Endometrial microvascular endothelial cells (primary cell): Measurements from ENCODE around the gene TAF12. TPM values are rescaled to one million over a fixed set of nuclear protein-coding genes. Genes with fewer than 3 reads are reported as not detected.
"Not testable (repeated sequence)": the region's sequence is repeated elsewhere in the genome, so short reads cannot be mapped to it uniquely, and the experiment has no call there.

Experiments
- in situ Hi-C: cut with HindIII; loops from 2 replicates; pipeline ENCODE4 v1.10.0; 2017; ENCODE audit warnings: low sequenced_read_pairs, low pct_unique_long_range_greater_than_20kb; ENCODE audit errors: inconsistent ontology term
- total RNA-seq: library from RNA; depleted of rRNA; stranded (reverse); fragments of >200 nt; gene quantifications from one replicate; pipeline ENCODE4 v1.2.3, GENCODE V29; 2015; ENCODE audit errors: inconsistent ontology term

Gene TAF12
- total RNA-seq, 1 donor from 2014 or later = 27.8 TPM

GRCh38 chr1:28592321-28593071, 50.4 kb downstream of the TAF12 start:
- in situ Hi-C loops = no loop called here

DNA sequence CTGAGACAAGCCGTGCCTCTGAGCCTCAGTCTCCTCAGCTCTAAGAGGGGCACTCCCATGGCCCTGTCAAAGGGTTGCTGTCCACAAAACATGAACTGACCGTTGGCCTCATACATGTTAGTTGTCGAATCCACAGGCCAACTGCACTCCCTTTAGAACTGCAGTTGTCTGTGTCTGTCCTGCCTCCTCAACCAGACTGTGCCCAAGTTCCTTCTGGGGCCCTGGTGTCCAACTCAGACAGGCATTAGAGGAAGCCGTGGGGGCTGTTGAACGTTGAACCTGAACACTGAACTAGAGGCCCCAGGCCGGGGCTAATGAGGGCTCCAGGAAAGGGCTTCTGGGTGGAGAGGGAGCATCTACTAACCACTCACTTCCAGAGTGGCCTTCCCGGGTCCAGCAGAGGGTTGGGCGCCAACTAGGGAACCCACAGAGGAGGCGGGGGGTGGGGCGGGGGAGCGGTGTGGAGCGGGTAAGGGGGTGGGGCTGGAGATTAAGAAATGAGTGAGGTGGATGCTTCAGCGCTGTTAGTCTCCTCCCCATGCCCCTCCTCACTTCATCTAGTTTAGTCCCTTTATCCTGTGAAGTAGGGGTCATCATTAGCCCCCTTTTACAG, 51.1 kb downstream of the TAF12 start, which contains the start of gene RAB42:
RAB42 (plus strand) TSS at position 558 of the 613 bp plus-strand sequence. CDS start 247 bp downstream, outside the sequence.
- in situ Hi-C loops = no loop called here

DNA sequence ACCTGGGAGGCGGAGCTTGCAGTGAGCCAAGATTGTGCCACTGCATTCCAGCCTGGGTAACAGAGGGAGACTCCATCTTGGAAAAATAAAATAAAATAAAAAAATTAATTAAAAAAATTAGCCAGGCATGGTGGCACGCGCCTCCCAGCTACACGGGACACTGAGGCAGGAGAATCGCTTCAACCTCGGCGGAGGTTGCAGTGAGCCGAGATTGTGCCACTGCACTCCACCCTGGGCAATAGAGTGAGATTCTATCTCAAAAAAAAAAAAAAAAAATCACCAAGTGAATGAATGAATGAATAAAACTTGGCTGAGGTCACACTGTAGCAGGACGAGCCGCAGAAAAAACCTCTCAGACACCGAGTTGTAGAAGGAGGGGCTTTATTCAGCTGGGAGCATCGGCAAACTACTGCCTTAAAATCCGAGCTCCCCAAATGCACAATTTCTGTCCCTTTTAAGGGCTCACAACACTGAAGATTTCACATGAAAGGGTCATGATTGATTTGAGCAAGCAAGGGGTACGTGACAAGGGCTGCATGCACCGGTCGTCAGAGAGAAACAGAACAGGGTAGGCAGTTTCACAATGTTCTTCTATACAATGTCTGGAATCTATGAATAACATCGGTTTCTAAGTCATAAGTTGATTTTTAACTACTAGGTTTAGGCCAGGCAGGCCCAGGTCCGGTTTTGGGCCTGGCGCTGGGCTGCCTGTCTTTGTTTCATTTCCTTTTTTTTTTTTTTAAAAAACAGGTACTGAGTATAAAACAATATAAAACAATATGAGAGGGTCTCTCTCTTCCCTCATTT, 56.1 kb downstream of the TAF12 start:
- in situ Hi-C loops = not testable (repeated sequence)

DNA sequence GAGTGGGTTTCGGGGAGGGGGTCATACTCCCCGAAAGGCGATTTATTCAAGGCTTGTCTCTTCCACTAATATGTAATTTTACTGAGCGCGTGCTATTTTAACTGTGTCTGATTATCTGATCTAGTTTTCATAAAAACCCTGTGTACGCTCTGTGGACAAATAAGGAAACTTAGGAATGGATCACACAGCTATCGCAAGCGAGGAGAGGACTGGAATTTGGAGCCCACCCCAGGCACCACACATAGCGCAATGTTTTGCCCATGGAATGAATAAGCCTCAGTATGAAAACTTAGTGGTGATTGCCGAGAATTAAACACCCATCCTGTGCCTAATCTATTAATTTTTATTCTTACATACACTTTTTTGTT, 60.6 kb downstream of the TAF12 start:
- in situ Hi-C loops = no loop called here

DNA sequence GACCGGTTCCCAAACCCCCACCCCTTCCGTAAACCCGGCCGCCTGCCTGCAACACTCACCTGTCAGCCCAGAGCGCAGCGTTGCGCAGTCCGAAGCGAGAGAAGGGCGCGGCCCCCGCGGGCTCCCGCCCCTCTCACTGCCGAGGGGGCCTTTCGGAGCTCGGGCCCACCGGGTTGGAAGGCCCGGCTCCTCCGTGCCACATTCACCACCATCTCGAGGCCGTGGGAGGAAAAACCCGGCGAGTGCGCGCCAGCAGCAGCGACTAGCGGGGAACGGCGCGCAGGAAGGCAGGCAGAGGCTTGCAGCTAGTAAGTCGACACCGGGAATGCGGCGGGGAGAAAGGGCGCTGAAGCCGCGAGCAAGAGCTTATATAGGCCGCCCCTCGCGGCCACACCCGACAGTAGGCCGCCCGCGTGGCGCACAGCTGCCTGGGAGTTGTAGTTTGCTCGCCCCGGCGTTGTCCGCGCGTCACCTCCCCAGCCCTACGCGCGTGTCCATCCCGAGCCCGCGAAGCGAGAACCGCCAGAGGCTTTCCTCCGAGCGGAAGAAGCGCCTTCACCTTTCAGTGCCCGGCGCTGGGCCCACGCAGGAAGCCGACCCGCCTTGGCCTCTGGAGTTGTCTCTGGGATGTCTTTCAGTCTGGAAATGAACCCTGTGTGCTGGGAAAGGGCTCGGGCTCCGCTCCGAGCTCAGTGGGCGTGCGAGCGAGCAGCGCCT, 61.2 kb downstream of the TAF12 start:
- in situ Hi-C loops = no loop called here

DNA sequence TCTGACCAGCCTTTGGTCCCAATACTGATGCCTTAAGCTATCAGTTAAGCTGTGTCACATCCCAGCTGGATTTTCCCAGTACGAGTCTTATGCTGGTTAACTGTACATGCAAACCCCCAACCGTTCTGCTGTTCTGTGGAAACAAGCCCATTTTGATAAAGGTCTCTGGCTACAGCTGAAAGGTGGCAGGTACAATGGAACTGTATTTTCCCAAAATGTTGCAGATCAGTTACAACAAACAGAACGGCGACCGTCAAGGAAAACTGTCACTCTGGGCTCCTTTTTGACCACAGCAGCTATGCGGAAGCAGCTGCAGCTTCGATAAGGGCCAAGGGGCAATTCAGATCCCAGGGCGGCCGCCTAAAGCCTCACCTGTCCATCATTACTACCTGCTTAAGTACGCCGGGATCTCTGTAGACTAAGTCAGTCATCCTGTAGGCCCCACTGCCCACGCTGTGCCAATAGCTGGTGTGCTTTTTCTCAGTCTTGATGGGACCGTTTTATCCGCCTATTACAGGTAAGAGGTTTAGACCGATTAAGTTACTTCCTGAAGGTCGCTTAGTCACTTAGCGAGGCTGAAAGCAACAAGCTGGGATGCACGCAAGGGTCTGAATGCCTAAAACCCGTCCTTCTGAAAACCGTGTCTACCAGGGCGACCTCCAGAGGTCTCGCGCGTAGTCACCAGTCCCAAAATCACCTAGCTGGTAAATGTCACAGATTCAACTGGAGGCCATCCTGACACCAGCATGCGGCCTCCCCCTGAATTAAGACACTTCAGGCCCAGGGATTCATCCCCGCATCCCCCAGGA, 61.9 kb downstream of the TAF12 start:
- in situ Hi-C loops = no loop called here

DNA sequence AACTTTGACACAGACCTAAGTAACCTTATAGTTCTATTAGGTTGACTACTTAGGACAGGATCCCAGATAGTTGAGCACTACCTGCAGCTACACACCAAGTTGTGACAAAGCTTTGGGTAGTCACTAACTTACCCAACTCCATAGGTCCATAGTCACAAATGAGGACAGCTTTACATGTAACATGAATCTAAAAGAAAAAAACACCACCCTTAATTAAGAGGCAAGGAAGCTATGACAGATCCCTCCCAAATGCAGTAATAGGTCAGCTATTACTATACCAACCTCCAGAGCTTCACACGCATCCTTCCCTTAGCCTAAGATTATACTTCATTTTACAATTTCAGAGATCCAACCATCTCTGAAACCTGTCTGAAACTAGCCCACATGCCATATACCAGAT, 63.5 kb downstream of the TAF12 start:
- in situ Hi-C loops = no loop called here

- in situ Hi-C loops = no loop called here
Measured at GRCh38 chr1:28578696-28579218, 64.1 kb downstream of the TAF12 start.

GRCh38 chr1:28577738-28578536, 64.9 kb downstream of the TAF12 start:
- in situ Hi-C loops = no loop called here

DNA sequence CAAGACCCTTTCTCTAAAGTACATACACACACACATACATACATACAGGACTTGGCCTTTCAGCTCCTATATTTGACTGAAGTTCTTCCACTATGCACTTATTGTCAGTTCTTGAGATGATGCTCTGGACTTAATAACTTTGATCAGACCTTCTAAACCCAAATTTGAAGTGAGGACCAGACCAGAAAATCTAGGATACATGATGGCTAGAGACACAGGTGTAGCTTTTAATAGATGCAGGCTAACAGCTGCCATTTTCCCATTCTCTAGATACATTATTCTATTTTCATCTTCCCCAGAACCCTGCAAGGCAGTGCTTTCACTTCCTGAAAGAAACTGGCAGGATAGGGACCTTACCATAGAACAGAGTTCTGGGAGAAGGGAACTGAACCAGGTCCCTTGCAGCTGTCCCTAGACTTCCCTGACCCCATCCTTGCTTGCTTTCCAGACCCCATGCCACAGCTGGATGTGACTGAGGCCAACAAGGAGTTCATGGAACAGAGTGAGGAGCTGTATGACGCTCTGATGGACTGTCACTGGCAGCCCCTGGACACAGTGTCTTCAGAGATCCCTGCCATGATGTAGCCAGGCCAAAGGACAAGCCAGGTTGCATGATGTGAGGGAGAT, 65.7 kb downstream of the TAF12 start:
- in situ Hi-C loops = no loop called here

GRCh38 chr1:28573564-28573963, 69.3 kb downstream of the TAF12 start:
- in situ Hi-C loops = no loop called here

DNA sequence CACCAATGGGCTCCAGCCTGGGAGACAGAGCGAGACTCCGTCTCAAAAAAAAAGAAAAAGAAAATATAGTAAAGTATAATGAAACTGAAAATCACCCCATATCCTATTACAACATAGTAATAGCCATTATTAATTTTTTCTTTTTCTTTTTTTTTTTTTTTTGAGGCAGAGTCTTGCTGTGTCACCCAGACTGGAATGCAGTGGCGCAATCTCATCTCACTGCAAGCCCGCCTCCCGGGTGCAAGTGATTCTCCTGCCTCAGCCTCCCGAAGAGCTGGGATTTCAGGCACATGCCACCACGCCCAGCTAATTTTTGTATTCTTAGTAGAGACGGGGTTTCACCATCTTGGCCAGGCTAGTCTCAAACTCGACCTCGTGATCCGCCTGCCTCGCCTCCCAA, 70.0 kb downstream of the TAF12 start:
- in situ Hi-C loops = not testable (repeated sequence)

DNA sequence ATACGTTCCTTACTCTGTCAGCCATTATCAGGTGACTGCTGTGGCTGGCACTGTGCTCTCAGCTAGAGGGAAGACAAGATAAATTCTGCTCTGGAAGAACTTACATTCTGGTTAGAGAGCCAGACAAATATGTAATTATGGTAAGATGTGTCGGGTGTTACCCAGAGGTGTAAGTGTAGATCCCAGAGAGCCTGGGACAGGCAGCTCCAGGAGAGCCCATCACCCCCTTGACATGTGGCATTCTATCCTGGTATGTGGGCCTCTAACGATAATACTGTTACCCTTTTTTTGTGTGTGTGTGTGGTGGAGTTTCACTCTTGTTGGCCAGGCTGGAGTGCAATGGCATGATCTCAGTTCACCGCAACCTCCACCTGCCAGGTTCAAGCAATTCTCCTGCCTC, 71.0 kb downstream of the TAF12 start:
- in situ Hi-C loops = no loop called here

GRCh38 chr1:28566931-28567330, 75.9 kb downstream of the TAF12 start:
- in situ Hi-C loops = no loop called here

DNA sequence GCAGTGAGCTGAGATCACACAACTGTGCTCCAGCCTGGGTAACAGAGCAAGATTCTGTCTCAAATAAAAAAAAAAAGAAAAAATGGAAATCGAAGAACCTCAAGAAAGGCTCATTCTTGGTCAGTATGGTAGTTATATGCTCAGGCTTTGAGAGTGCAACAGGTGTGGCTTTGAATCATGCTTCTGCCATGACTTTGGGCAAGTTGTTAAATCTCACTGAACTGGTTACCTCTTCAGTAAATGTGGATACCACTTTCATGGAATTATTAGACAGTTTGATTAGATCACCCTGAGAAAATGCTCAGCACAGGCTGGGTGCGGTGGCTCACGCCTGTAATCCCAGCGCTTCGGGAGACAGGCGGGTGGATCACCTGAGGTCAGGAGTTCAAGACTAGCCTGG, 77.1 kb downstream of the TAF12 start:
- in situ Hi-C loops = no loop called here

DNA sequence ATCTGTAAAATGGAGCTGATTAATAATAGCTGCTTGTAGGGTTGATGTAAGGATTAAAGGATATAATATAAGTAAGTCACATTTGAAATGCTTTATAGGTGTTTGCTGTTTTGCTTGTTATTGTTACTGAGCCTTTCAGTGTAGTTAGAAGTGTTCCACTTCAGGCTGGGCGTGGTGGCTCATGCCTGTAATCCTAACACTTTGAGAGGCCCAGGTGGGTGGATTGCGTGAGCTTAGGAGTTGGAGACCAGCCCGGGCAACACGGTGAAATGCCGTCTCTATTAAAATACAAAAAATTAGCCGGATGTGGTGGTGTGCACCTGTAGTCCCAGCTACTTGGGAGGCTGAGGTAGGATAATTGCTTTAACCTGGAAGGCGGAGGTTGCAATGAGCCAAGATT, 77.8 kb downstream of the TAF12 start:
- in situ Hi-C loops = no loop called here

DNA sequence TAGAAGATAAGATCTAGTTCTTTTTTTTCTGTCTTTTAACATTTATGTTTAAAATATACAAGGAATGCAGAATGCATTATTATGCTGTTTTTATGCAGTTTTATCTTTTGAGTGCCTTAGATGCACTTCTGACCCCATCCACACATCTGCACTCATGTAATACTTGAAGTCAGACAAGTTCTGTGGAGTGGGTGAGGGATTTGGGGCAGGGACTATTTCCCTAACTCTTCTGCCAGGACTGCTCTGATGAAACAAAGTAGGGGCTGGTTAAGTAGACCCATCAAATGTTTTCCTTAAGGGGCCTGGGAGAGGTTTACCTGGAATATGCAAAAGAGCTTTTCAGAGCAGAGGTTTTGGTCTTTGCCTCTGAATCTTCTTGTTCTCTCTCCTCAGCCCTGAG, 78.6 kb downstream of the TAF12 start:
- in situ Hi-C loops = no loop called here
